IMR-90 (cell line): ENCODE results near the gene KLHL30.

Source experiments
- MXI1 ChIP-seq: IDR thresholded peaks from 2 replicates; pipeline ENCODE4 v1.6.1; 2012; ENCODE audit warnings: low read depth, mild to moderate bottlenecking, low read length, moderate library complexity, borderline replicate concordance
- POLR2A ChIP-seq: IDR thresholded peaks from 2 replicates; pipeline ENCODE4 v1.6.1; 2012; ENCODE audit warnings: mild to moderate bottlenecking, low read depth, low read length

- TF ChIP-seq MXI1 (no peak), POLR2A (no peak)
These were observed 42.1 kb downstream of the KLHL30 start for GRCh38 chr2:238180554-238180953.
